IMR-90 (cell line): ENCODE measurements around the gene PIH1D1. TPM values are rescaled to one million over a fixed set of nuclear protein-coding genes. Genes with fewer than 3 reads are reported as not detected.

Experiments used
- ATAC-seq: fragments of 200-7000 bp; cut with Tn5 transposase; 2 replicates; pipeline ENCODE4 v1.9.1; 2020; ENCODE audit warnings: low read depth, mild to moderate bottlenecking, moderate library complexity
- BruUV-seq: library from RNA; stranded (reverse); fragments of 400-500 nt; replicated peaks from 2 replicates; lab custom pipeline; 2021; lab: Mats Ljungman, UMichigan
- CTCF ChIA-PET: fragments of 300-600 bp; formaldehyde crosslinking; extraction: SDS; loops from one replicate; lab custom pipeline; 2021; ENCODE audit warnings: antibody characterized with exemption; lab: Yijun Ruan, JAX
- POLR2A ChIA-PET: fragments of 300-600 bp; sonication (Branson Sonifier 250); formaldehyde crosslinking; loops from one replicate; lab custom pipeline; 2022; ENCODE audit warnings: antibody characterized with exemption; ENCODE audit not compliant: unreplicated experiment; lab: Charles Lee
- DNase-seq: peaks from one replicate; pipeline ENCODE4 v3.0.0; 2013
- H2AFZ ChIP-seq: replicated peaks from 2 replicates; pipeline ENCODE3; 2013; ENCODE audit warnings: low read length, mild to moderate bottlenecking; ENCODE audit not compliant: poor library complexity
- H2AK5ac ChIP-seq: 2 replicates; pipeline ENCODE4 v1.6.1; 2013; ENCODE audit warnings: low read depth, low read length, inconsistent platforms
- H2AK9ac ChIP-seq: replicated peaks from 2 replicates; pipeline ENCODE3; 2013; ENCODE audit warnings: mild to moderate bottlenecking, low read depth, low read length, moderate library complexity; ENCODE audit not compliant: poor library complexity
- H2BK120ac ChIP-seq: 2 replicates; pipeline ENCODE4 v1.6.1; 2013; ENCODE audit warnings: low read depth, low read length, inconsistent platforms
- H2BK15ac ChIP-seq: 3 replicates; pipeline ENCODE4 v1.6.1; 2013; ENCODE audit warnings: low read depth, low read length, inconsistent platforms
- H2BK20ac ChIP-seq: 2 replicates; pipeline ENCODE4 v1.6.1; 2013; ENCODE audit warnings: low read depth, mild to moderate bottlenecking, inconsistent platforms, low read length, moderate library complexity
- H2BK5ac ChIP-seq: 2 replicates; pipeline ENCODE4 v1.6.1; 2013; ENCODE audit warnings: mild to moderate bottlenecking, low read depth, low read length, inconsistent platforms; ENCODE audit not compliant: poor library complexity, severe bottlenecking
- H3K14ac ChIP-seq: replicated peaks from 2 replicates; pipeline ENCODE4 v1.6.1; 2013; ENCODE audit warnings: low read depth, low read length, inconsistent platforms
- H3K18ac ChIP-seq: 2 replicates; pipeline ENCODE4 v1.6.1; 2013; ENCODE audit warnings: low read depth, low read length, control low read depth
- H3K23ac ChIP-seq: 2 replicates; pipeline ENCODE4 v1.6.1; 2013; ENCODE audit warnings: low read depth, low read length, inconsistent platforms
- H3K27ac ChIP-seq: 2 replicates; pipeline ENCODE4 v1.5.1; 2013; ENCODE audit warnings: mild to moderate bottlenecking, control low read depth, low read length; ENCODE audit not compliant: insufficient read depth
- H3K27me3 ChIP-seq: 2 replicates; pipeline ENCODE4 v1.6.1; 2013; ENCODE audit warnings: low read length; ENCODE audit not compliant: control insufficient read depth, insufficient read depth
- H3K36me3 ChIP-seq: 2 replicates; pipeline ENCODE4 v1.6.1; 2013; ENCODE audit warnings: low read length, mixed read lengths; ENCODE audit not compliant: control insufficient read depth, insufficient read depth
- H3K4ac ChIP-seq: 2 replicates; pipeline ENCODE4 v1.6.1; 2013; ENCODE audit warnings: low read depth, low read length, inconsistent platforms
- H3K4me1 ChIP-seq: 2 replicates; pipeline ENCODE4 v1.6.1; 2013; ENCODE audit warnings: low read length, mixed read lengths; ENCODE audit not compliant: control insufficient read depth, insufficient read depth
- H3K4me2 ChIP-seq: 2 replicates; pipeline ENCODE4 v1.6.1; 2013; ENCODE audit warnings: low read depth, mild to moderate bottlenecking, control low read depth, low read length, moderate library complexity
- H3K4me3 ChIP-seq: 2 replicates; pipeline ENCODE4 v1.5.1; 2013; ENCODE audit warnings: low read depth, mild to moderate bottlenecking, control low read depth, low read length, moderate library complexity; ENCODE audit not compliant: insufficient read depth
- H3K56ac ChIP-seq: 2 replicates; pipeline ENCODE4 v1.6.1; 2013; ENCODE audit warnings: low read length, inconsistent platforms; ENCODE audit not compliant: insufficient read depth; ENCODE audit errors: extremely low read depth
- H3K79me1 ChIP-seq, 2 experiments: 2 replicates each; pipeline ENCODE4 v1.6.1; 2013; ENCODE audit warnings: low read length in 2 of 2, inconsistent platforms in 1 of 2, low read depth in 1 of 2
- H3K9ac ChIP-seq: 2 replicates; pipeline ENCODE4 v1.6.1; 2013; ENCODE audit warnings: low read depth, low read length, control low read depth
- H3K9me1 ChIP-seq: 2 replicates; pipeline ENCODE4 v1.6.1; 2013; ENCODE audit warnings: low read length, inconsistent platforms; ENCODE audit not compliant: insufficient read depth
- H3K9me3 ChIP-seq: 2 replicates; pipeline ENCODE4 v1.6.1; 2013; ENCODE audit warnings: low read length; ENCODE audit not compliant: control insufficient read depth, insufficient read depth
- H4K20me1 ChIP-seq: 2 replicates; pipeline ENCODE4 v1.6.1; 2013; ENCODE audit warnings: low read length, inconsistent platforms; ENCODE audit not compliant: insufficient read depth
- H4K5ac ChIP-seq: 2 replicates; pipeline ENCODE4 v1.6.1; 2013; ENCODE audit warnings: mild to moderate bottlenecking, low read depth, low read length, control low read depth
- H4K8ac ChIP-seq, 2 experiments: 2 replicates each; pipeline ENCODE4 v1.6.1; 2013; ENCODE audit warnings: low read depth in 2 of 2, low read length in 2 of 2, control low read depth in 1 of 2, inconsistent platforms in 1 of 2
- H4K91ac ChIP-seq: 2 replicates; pipeline ENCODE4 v1.6.1; 2013; ENCODE audit warnings: low read depth, low read length, inconsistent platforms; ENCODE audit not compliant: insufficient read depth
- CEBPB ChIP-seq: IDR thresholded peaks from 2 replicates; pipeline ENCODE4 v1.6.1; 2012; ENCODE audit warnings: low read depth, low read length, improper control_type of control experiment
- WGBS, 2 experiments: methylation state at CpG; one replicate each; pipeline versions ENCODE4 v1.1.5 to v1.1.7; 2013; ENCODE audit warnings: missing lambda C conversion rate in 2 of 2; ENCODE audit not compliant: insufficient read length in 1 of 2; ENCODE audit errors: extremely low coverage in 2 of 2; 5-methylcytosine and 5-hydroxymethylcytosine counted together
- dilution Hi-C: fragments of 300-500 bp; cut with HindIII; formaldehyde crosslinking; loops from one replicate; pipeline ENCODE4 v1.14.3; 2018; ENCODE audit warnings: low sequenced_read_pairs; ENCODE audit not compliant: unreplicated experiment
- in situ Hi-C: fragments of 300-500 bp; cut with MboI; formaldehyde crosslinking; loops from 3 replicates; pipeline ENCODE4 v1.14.3; 2019; ENCODE audit warnings: low sequenced_read_pairs, inconsistent platforms, mixed read lengths
- intact Hi-C: fragments of 100-400 bp; cut with micrococcal nuclease; formaldehyde crosslinking; loops from 2 replicates; pipeline ENCODE4 v1.10.0; 2022
- polyA plus RNA-seq, 3 experiments: library from polyadenylated mRNA; depleted of rRNA; stranded (reverse); fragments of >200 nt; gene quantifications; 2 replicates each; pipeline ENCODE4 v1.2.3, GENCODE V29; 2012; ENCODE audit warnings: low replicate concordance in 1 of 3
- total RNA-seq: library from RNA; depleted of rRNA; stranded (reverse); fragments of >200 nt; gene quantifications from 2 replicates; pipeline ENCODE4 v1.2.3, GENCODE V29; 2012

PIH1D1 gene
- total and polyA plus RNA-seq, 2 of the 4 experiments (the other 2 are of a cell fraction): 77.9 to 122 TPM

DNA sequence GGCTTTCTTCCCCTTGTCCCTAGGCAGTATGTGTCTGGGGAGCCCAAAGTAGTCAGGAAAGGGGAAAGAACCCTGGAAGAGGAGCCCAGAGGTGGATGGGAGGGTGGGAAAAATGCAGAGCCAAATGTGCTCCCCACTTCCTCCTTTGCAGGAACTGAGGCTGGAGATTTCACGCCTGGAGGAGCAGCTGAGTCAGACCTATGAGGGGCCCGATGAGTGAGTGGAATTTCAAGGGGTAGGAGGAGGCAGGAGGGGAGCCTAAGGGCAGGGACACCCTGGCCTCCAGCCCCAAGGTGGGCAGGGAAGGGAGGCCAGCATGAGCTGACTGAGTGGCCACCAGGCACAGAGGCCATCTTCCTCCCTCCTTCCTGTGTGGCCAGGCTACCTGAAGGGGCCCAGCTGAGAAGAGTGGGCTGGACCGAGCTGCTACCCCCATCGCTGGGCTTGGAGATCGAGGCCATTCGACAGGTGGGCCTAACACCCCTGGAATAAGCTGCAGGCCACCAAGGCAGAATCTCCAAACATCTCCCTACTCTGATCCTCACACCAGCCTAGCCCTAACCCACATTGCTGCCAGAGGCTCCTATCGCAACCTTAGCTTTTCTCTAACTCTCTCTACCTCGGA, 42.7 kb downstream of the PIH1D1 start:
- H2AFZ ChIP-seq: peak overlapping the region; percentile 35
- WGBS, 2 experiments: 73% methylated on average over 2 of the region's 8 CpGs; no CpG with 5 or more reads in 1 of the 2 experiments

More for the DNA sequence above, 42.7 kb downstream of the PIH1D1 start:
- no peak overlapping the region for H2BK20ac ChIP-seq
- no peak overlapping the region for H3K18ac ChIP-seq
- peaks cover under 1% of the 10 kb centered on the region; the same call in 1 of the 2 replicates for H3K4me1 ChIP-seq
- H2BK15ac ChIP-seq: no peak overlapping the region
- ATAC-seq: no peak
- no peak overlapping the region for H3K4me3 ChIP-seq
- H3K27me3 ChIP-seq: peaks cover 42% of the 10 kb centered on the region
- no peak overlapping the region for H3K9ac ChIP-seq
- intact Hi-C loops (no loop called here), dilution Hi-C loops (no loop called here), in situ Hi-C loops (no loop called here)
- no peak for TF ChIP-seq CEBPB
- no peaks in the 10 kb centered on the region for H3K79me1 ChIP-seq
- no peaks in the 10 kb centered on the region for H3K9me1 ChIP-seq
- CTCF ChIA-PET: interaction anchor here (1.2 kb wide), 1 partner anchor 17 kb away, joined by 3 read pairs; no protein-coding TSS in a partner anchor
- BruUV-seq: no TSS peak
- no peaks in the 10 kb centered on the region for H4K20me1 ChIP-seq
- no peak overlapping the region for H4K5ac ChIP-seq
- no peak overlapping the region for H3K27ac ChIP-seq
- no peak overlapping the region for H3K4me2 ChIP-seq
- no peak for DNase-seq
- H2BK120ac ChIP-seq: no peak overlapping the region
- H3K14ac ChIP-seq: no peak overlapping the region
- no peak overlapping the region for H2AK9ac ChIP-seq
- no peaks in the 10 kb centered on the region for H3K36me3 ChIP-seq
- no peak overlapping the region for H2BK5ac ChIP-seq
- H4K91ac ChIP-seq: no peak overlapping the region
- H3K23ac ChIP-seq: no peak overlapping the region
- no peaks in the 10 kb centered on the region for H3K9me3 ChIP-seq
- H3K4ac ChIP-seq: no peak overlapping the region
- no peak overlapping the region for H4K8ac ChIP-seq
- POLR2A ChIA-PET: no interaction called here
- H3K56ac ChIP-seq: no peak overlapping the region
- no peak overlapping the region for H2AK5ac ChIP-seq
